H1 (cell line): ENCODE data around the gene NR2E1. TPM values are rescaled to one million over a fixed set of nuclear protein-coding genes. Genes with fewer than 3 reads are reported as not detected.
A peak's percentile ranks its signal among the peaks of the same experiment; 100 is the strongest.

Experiments
- CBX8 ChIP-seq: fragments of 300-800, 300-1000 bp; sonication (generic); IDR thresholded peaks from 2 replicates; pipeline ENCODE4 v1.7.1; 2016; ENCODE audit warnings: low read depth, low read length, borderline replicate concordance
- polyA plus RNA-seq, 7 experiments: library from polyadenylated mRNA; depleted of rRNA in 3 of 7; stranded (reverse) in 5 of 7; unstranded in 2 of 7; fragments of >200 nt in 5 of 7; fragments of 200-250 nt in 2 of 7; gene quantifications; 1 replicate in 5 of 7; 2 replicates in 1 of 7; 4 replicates in 1 of 7; pipeline versions ENCODE4 v1.2.1 to v1.2.3, GENCODE V29; 2011 to 2013; ENCODE audit warnings: missing spikeins in 2 of 7, mixed read lengths in 2 of 7
- total RNA-seq: library from RNA; stranded (reverse); fragmentation: NEBNext Ultra II Directional; extraction: Animal tissue kit (Norgen Biotek cat#: 25700); gene quantifications from 2 replicates; pipeline ENCODE4 v1.2.1, GENCODE V29; 2021
- TF ChIP-seq, protein P1 (sequence below): IDR thresholded peaks from 2 replicates; pipeline ENCODE4 v1.6.1; 2011; ENCODE audit warnings: low read length, improper control_type of control experiment

NR2E1 gene
- total and polyA plus RNA-seq, 2 of the 8 experiments (the other 6 are each of a cell fraction or from before 2014, with no cell fraction given) = not detected

DNA sequence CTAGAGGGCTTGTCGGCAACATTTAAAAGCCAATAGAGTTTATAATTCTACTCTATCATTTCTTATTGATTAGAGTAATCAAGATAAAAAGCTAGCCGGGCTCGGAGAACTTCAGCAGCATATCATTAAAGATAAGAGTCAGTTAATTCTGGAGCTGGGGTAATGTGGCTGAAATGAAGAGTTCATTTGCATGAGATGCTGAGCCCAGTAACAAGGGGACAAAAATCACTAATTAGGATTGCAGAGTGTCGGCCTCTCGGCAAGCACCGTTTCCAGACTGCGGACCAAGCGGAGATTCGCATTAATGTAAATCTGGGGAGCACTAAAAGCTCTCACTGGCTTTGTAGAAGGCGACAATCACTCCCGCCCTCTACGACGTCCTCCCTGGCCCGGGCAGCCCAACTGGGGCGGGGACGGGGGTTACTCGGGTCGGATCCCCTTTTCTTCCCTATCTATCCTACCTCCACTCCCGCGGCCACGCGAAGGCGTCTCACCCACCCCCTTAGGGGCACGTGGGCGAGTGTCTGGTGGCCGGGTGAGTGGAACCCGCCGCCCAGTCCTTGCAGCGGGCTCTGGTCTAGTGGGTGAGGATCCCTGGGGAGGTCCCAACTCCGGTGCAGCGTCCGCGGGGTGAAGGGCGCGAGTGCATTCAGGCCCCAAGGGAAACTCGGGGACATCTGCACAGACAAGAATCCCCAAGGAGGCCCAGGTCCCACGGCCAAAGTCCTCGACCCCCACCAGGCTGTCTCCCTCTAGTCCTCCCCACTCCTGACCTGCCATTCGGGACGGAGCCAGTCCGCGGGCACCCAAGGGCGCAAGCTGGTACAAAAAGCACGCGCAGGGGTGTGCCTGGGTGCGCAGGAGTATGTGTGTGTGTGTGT, 49.0 kb upstream of the NR2E1 start (continued):
- TF ChIP-seq, protein P1, sequence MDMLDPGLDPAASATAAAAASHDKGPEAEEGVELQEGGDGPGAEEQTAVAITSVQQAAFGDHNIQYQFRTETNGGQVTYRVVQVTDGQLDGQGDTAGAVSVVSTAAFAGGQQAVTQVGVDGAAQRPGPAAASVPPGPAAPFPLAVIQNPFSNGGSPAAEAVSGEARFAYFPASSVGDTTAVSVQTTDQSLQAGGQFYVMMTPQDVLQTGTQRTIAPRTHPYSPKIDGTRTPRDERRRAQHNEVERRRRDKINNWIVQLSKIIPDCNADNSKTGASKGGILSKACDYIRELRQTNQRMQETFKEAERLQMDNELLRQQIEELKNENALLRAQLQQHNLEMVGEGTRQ = no peak
- TF ChIP-seq CBX8 = peak; percentile 93; the same call in 1 of the 2 replicates
